GM23338 (cell line): ENCODE data around the gene PJA1. TPM values are rescaled to one million over a fixed set of nuclear protein-coding genes. Genes with fewer than 3 reads are reported as not detected.

Experiments
- ATAC-seq: fragments of 200-7000 bp; cut with Tn5 transposase; 3 replicates; pipeline ENCODE4 v1.9.1; 2020
- DNase-seq: peaks from one replicate; pipeline ENCODE4 v3.0.0-alpha.2; 2015; ENCODE audit warnings: low spot score
- H2AFZ ChIP-seq: fragments of 200-600 bp; sonication (generic); 2 replicates; pipeline ENCODE4 v1.8.0; 2016; ENCODE audit warnings: antibody characterized with exemption, mild to moderate bottlenecking, moderate library complexity
- H3F3A ChIP-seq: fragments of 200-600 bp; sonication (generic); replicated peaks from 2 replicates; pipeline ENCODE4 v1.8.0; 2017; ENCODE audit warnings: antibody characterized with exemption, mixed run types, low read depth
- H3K27ac ChIP-seq: fragments of 200-600 bp; sonication (generic); 2 replicates; pipeline ENCODE4 v1.6.1; 2016; ENCODE audit warnings: low read depth
- H3K27me3 ChIP-seq: fragments of 200-600 bp; sonication (generic); 2 replicates; pipeline ENCODE4 v1.8.0; 2016; ENCODE audit warnings: mild to moderate bottlenecking, mixed run types, moderate library complexity; ENCODE audit not compliant: insufficient read depth
- H3K36me3 ChIP-seq: fragments of 200-600 bp; sonication (generic); 2 replicates; pipeline ENCODE4 v1.8.0; 2016; ENCODE audit warnings: mild to moderate bottlenecking; ENCODE audit not compliant: insufficient read depth
- H3K4me1 ChIP-seq: fragments of 200-600 bp; sonication (generic); 2 replicates; pipeline ENCODE4 v1.8.0; 2016; ENCODE audit warnings: mild to moderate bottlenecking, moderate library complexity; ENCODE audit not compliant: insufficient read depth
- H3K4me2 ChIP-seq: fragments of 200-600 bp; sonication (generic); 2 replicates; pipeline ENCODE4 v1.7.1; 2017; ENCODE audit warnings: mixed run types
- H3K4me3 ChIP-seq: fragments of 200-600 bp; sonication (generic); 2 replicates; pipeline ENCODE4 v1.6.1; 2016; ENCODE audit warnings: mixed run types
- H3K79me2 ChIP-seq: fragments of 200-600 bp; sonication (generic); replicated peaks from 2 replicates; pipeline ENCODE4 v1.8.0; 2017; ENCODE audit warnings: mild to moderate bottlenecking; ENCODE audit not compliant: insufficient read depth
- H3K9me2 ChIP-seq: fragments of 200-600 bp; sonication (generic); 2 replicates; pipeline ENCODE4 v1.8.0; 2017; ENCODE audit not compliant: insufficient read depth
- H4K20me1 ChIP-seq: fragments of 200-600 bp; sonication (generic); replicated peaks from 2 replicates; pipeline ENCODE4 v1.8.0; 2017; ENCODE audit warnings: mild to moderate bottlenecking; ENCODE audit not compliant: insufficient read depth
- H3K27ac Mint-ChIP-seq: 2 replicates; pipeline ENCODE4 v1.8.0; 2020; ENCODE audit warnings: inconsistent platforms, mild to moderate bottlenecking, moderate library complexity, mixed read lengths
- H3K27me3 Mint-ChIP-seq: 3 replicates; pipeline ENCODE4 v1.8.0; 2022; ENCODE audit warnings: low read depth, mild to moderate bottlenecking, moderate library complexity, mixed read lengths, inconsistent platforms; ENCODE audit not compliant: insufficient read depth, poor library complexity
- H3K36me3 Mint-ChIP-seq: 3 replicates; pipeline ENCODE4 v1.8.0; 2021; ENCODE audit warnings: low read depth, mild to moderate bottlenecking, inconsistent platforms, moderate library complexity, mixed read lengths
- H3K4me1 Mint-ChIP-seq: 3 replicates; pipeline ENCODE4 v1.8.0; 2020; ENCODE audit warnings: mild to moderate bottlenecking, inconsistent platforms, mixed read lengths
- H3K4me3 Mint-ChIP-seq: 3 replicates; pipeline ENCODE4 v1.8.0; 2021; ENCODE audit warnings: moderate library complexity, mild to moderate bottlenecking, inconsistent platforms, mixed read lengths
- H3K9me3 Mint-ChIP-seq: 3 replicates; pipeline ENCODE4 v1.8.0; 2020; ENCODE audit warnings: moderate library complexity, mild to moderate bottlenecking, inconsistent platforms, mixed read lengths
- ETS1 ChIP-seq: IDR thresholded peaks from 2 replicates; pipeline ENCODE4 v1.6.1; 2016; ENCODE audit warnings: antibody characterized with exemption
- EZH2phosphoT487 ChIP-seq: fragments of 200-600 bp; sonication (generic); IDR thresholded peaks from one replicate; pipeline ENCODE4 v1.8.1; 2018; ENCODE audit warnings: antibody characterized with exemption; ENCODE audit not compliant: unreplicated experiment
- JUNB ChIP-seq: IDR thresholded peaks from one replicate; pipeline ENCODE4 v1.6.1; 2016; ENCODE audit warnings: antibody characterized with exemption; ENCODE audit not compliant: unreplicated experiment
- NANOG ChIP-seq: IDR thresholded peaks from 2 replicates; pipeline ENCODE4 v1.6.1; 2016; ENCODE audit warnings: antibody characterized with exemption, borderline replicate concordance
- STAT1 ChIP-seq: IDR thresholded peaks from one replicate; pipeline ENCODE4 v1.6.1; 2016; ENCODE audit warnings: antibody characterized with exemption; ENCODE audit not compliant: unreplicated experiment
- ZNF114 ChIP-seq: fragments of 250-450 bp; sonication (Bioruptor Pico); IDR thresholded peaks from 2 replicates; pipeline ENCODE4 v1.5.0; 2020; ENCODE audit warnings: mild to moderate bottlenecking, moderate library complexity
- ZNF462 ChIP-seq: fragments of 250-450 bp; sonication (Bioruptor Pico); IDR thresholded peaks from 2 replicates; pipeline ENCODE4 v1.5.0; 2020; ENCODE audit warnings: mild to moderate bottlenecking, moderate library complexity
- polyA plus RNA-seq: library from polyadenylated mRNA; unstranded; fragments of >200 nt; fragmentation: Nextera tagmentation; extraction: Ambion mirVana; gene quantifications from 2 replicates; pipeline ENCODE4 v1.2.1, GENCODE V29; 2016
- total RNA-seq: library from RNA; depleted of rRNA; stranded (reverse); fragments of >200 nt; shearing (Covaris generic); gene quantifications from 2 replicates; pipeline ENCODE4 v1.2.3, GENCODE V29; 2014
- TF ChIP-seq, protein P1 (sequence below), 2 experiments: fragments of 200-600 bp in 1 of 2; sonication (generic) in 1 of 2; conservative IDR thresholded peaks; 2 replicates each; pipeline versions ENCODE4 v1.5.1 to v1.6.1; 2016 to 2017; ENCODE audit warnings: antibody characterized with exemption in 2 of 2, low read depth in 2 of 2, mild to moderate bottlenecking in 2 of 2, moderate library complexity in 1 of 2

Gene PJA1
- total and polyA plus RNA-seq, 2 experiments from 2014 or later = 25.2 to 31.3 TPM

GRCh38 chrX:69148946-69149345, 16.3 kb downstream of the PJA1 start:
- TF ChIP-seq ETS1 = no peak
- TF ChIP-seq, protein P1, sequence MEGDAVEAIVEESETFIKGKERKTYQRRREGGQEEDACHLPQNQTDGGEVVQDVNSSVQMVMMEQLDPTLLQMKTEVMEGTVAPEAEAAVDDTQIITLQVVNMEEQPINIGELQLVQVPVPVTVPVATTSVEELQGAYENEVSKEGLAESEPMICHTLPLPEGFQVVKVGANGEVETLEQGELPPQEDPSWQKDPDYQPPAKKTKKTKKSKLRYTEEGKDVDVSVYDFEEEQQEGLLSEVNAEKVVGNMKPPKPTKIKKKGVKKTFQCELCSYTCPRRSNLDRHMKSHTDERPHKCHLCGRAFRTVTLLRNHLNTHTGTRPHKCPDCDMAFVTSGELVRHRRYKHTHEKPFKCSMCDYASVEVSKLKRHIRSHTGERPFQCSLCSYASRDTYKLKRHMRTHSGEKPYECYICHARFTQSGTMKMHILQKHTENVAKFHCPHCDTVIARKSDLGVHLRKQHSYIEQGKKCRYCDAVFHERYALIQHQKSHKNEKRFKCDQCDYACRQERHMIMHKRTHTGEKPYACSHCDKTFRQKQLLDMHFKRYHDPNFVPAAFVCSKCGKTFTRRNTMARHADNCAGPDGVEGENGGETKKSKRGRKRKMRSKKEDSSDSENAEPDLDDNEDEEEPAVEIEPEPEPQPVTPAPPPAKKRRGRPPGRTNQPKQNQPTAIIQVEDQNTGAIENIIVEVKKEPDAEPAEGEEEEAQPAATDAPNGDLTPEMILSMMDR (conservative IDR thresholded peaks at IDR 0.05; ENCODE audit: low read depth in 2 of 2) = peak in 1 of 2 experiments; percentile 13; a peak in 1 of 4 replicates
- no peak for TF ChIP-seq EZH2phosphoT487
- ATAC-seq (no peak; the same call in 2 of the 3 replicates), DNase-seq (no peak)
- Histone ChIP-seq H3K4me1 (peaks cover 23% of the 10 kb centered on the region), H3F3A (no peaks in the 10 kb centered on the region), H3K9me2 (no peaks in the 10 kb centered on the region), H2AFZ (no peak overlapping the region), H3K27me3 (no peaks in the 10 kb centered on the region), H3K4me3 (no peak overlapping the region), H4K20me1 (no peaks in the 10 kb centered on the region), H3K79me2 (no peaks in the 10 kb centered on the region), H3K27ac (peak overlapping the region; percentile 93; the same call in 1 of the 2 replicates), H3K4me2 (no peak overlapping the region; the same call in 1 of the 2 replicates), H3K36me3 (no peaks in the 10 kb centered on the region)
- H3K9me3 Mint-ChIP-seq = no peaks in the 10 kb centered on the region
- no peaks in the 10 kb centered on the region for H3K36me3 Mint-ChIP-seq
- H3K27ac Mint-ChIP-seq = no peak overlapping the region
- H3K27me3 Mint-ChIP-seq = peaks cover 7% of the 10 kb centered on the region
- H3K4me1 Mint-ChIP-seq = peaks cover 30% of the 10 kb centered on the region
- H3K4me3 Mint-ChIP-seq = no peak overlapping the region

GRCh38 chrX:69146739-69147138, 18.5 kb downstream of the PJA1 start:
- Histone ChIP-seq H3K4me2 (no peak overlapping the region), H3K36me3 (no peaks in the 10 kb centered on the region), H2AFZ (no peak overlapping the region), H3F3A (no peaks in the 10 kb centered on the region), H3K79me2 (no peaks in the 10 kb centered on the region), H3K27ac (no peak overlapping the region), H3K9me2 (no peaks in the 10 kb centered on the region), H3K4me3 (no peak overlapping the region), H3K27me3 (no peaks in the 10 kb centered on the region), H3K4me1 (peaks cover 18% of the 10 kb centered on the region; the same call in 1 of the 2 replicates), H4K20me1 (no peaks in the 10 kb centered on the region)
- Mint-ChIP-seq H3K36me3 (no peaks in the 10 kb centered on the region), H3K27ac (no peak overlapping the region), H3K4me1 (peaks cover 34% of the 10 kb centered on the region), H3K4me3 (no peak overlapping the region), H3K27me3 (peaks cover 7% of the 10 kb centered on the region), H3K9me3 (no peaks in the 10 kb centered on the region)
- no peak for DNase-seq
- ATAC-seq = no peak
- TF ChIP-seq JUNB = no peak
- TF ChIP-seq ZNF462 (CRISPR knock-in tag) = no peak
- no peak for TF ChIP-seq EZH2phosphoT487
- no peak for TF ChIP-seq NANOG
- no peak for TF ChIP-seq ETS1
- TF ChIP-seq, protein P1 (conservative IDR thresholded peaks at IDR 0.05; ENCODE audit: low read depth in 2 of 2) = no peak
- TF ChIP-seq STAT1 = no peak
- no peak for TF ChIP-seq ZNF114
